Activated T-helper 17 cell treated with anti-CD3 and anti-CD28 coated beads, Interleukin-2, amount 50 U/mL, for 72 hours (primary cell): ENCODE results near the gene GOLGA5. TPM values are rescaled to one million over a fixed set of nuclear protein-coding genes. Genes with fewer than 3 reads are reported as not detected.
"Not testable (repeated sequence)": the region's sequence is repeated elsewhere in the genome, so short reads cannot be mapped to it uniquely, and the experiment has no call there.

Experiments
- ATAC-seq: fragments of 150-1000 bp; cut with Tn5 transposase; replicated peaks from 2 replicates; pipeline ENCODE4 v1.10.0; 2021; ENCODE audit warnings: mild to moderate bottlenecking, moderate library complexity
- H3K27ac Mint-ChIP-seq: one replicate; pipeline ENCODE4 v1.8.0; 2022; ENCODE audit warnings: mixed read lengths
- H3K27me3 Mint-ChIP-seq: one replicate; pipeline ENCODE4 v1.8.0; 2022; ENCODE audit warnings: mixed read lengths
- H3K36me3 Mint-ChIP-seq: one replicate; pipeline ENCODE4 v1.8.0; 2022; ENCODE audit warnings: low read depth, mild to moderate bottlenecking, mixed read lengths
- H3K4me1 Mint-ChIP-seq: one replicate; pipeline ENCODE4 v1.8.0; 2022; ENCODE audit warnings: mixed read lengths
- H3K4me3 Mint-ChIP-seq: one replicate; pipeline ENCODE4 v1.8.0; 2022; ENCODE audit warnings: mild to moderate bottlenecking, mixed read lengths
- H3K9me3 Mint-ChIP-seq: one replicate; pipeline ENCODE4 v1.8.0; 2022; ENCODE audit warnings: mixed read lengths
- total RNA-seq, 2 donors: library from RNA; stranded (reverse); gene quantifications; one replicate each; pipeline ENCODE4 v1.2.3, GENCODE V29; 2022

GOLGA5 gene
- total RNA-seq, 2 donors from 2014 or later, result 18.8 to 19.5 TPM

DNA sequence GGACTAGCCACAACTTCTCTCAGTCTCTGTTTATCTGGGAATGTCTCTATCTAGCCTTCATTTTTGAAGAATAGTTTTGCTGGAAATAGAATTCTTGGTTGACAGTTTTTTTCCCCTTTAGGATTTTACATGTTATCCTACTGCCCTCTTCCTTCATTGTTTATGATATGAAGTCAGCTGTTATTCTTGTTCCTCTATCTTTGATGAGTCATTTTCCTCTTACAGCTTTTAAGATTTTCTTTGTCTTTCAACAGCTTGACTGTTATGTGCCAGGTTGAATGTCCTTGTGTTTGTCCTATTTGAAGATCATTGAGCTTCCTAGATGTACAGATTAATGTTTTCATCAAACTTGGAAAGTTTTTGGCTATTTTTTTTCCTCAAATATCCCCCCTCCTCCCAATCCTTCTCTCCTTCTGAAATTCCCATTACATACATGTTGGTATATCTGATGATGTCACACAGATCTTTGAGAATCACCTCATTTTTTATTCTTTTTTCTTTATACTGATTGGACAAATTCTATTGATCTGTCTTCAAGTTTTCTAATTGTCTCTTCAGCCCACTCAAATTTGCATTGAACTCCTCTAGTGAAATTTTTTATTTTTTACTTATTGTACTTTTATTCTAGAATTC is 4.5 kb upstream of the GOLGA5 start:
- H3K9me3 Mint-ChIP-seq, result peaks cover 21% of the 10 kb centered on the region
- no peak for ATAC-seq
- H3K27ac Mint-ChIP-seq, result peak overlapping the region; percentile 21
- no peak overlapping the region for H3K4me3 Mint-ChIP-seq
- peaks cover 6% of the 10 kb centered on the region for H3K4me1 Mint-ChIP-seq
- no peaks in the 10 kb centered on the region for H3K27me3 Mint-ChIP-seq
- peaks cover 7% of the 10 kb centered on the region for H3K36me3 Mint-ChIP-seq

- peaks cover 21% of the 10 kb centered on the region for H3K9me3 Mint-ChIP-seq
- H3K4me3 Mint-ChIP-seq, result peak overlapping the region; percentile 99
- no peak overlapping the region for H3K27ac Mint-ChIP-seq
- H3K4me1 Mint-ChIP-seq, result peaks cover 16% of the 10 kb centered on the region
- peaks cover 29% of the 10 kb centered on the region for H3K36me3 Mint-ChIP-seq
- H3K27me3 Mint-ChIP-seq, result no peaks in the 10 kb centered on the region
- ATAC-seq, result no peak
Measured at GRCh38 chr14:92792885-92793284, 1.2 kb upstream of the GOLGA5 start.

GRCh38 chr14:92794547-92794941 is 439 bp downstream of the GOLGA5 start:
- Mint-ChIP-seq H3K4me3 (peak overlapping the region; percentile 99), H3K9me3 (peaks cover 16% of the 10 kb centered on the region), H3K36me3 (peaks cover 41% of the 10 kb centered on the region), H3K27me3 (no peaks in the 10 kb centered on the region), H3K4me1 (peaks cover 16% of the 10 kb centered on the region), H3K27ac (peak overlapping the region; percentile 99)
- ATAC-seq, result no peak

DNA sequence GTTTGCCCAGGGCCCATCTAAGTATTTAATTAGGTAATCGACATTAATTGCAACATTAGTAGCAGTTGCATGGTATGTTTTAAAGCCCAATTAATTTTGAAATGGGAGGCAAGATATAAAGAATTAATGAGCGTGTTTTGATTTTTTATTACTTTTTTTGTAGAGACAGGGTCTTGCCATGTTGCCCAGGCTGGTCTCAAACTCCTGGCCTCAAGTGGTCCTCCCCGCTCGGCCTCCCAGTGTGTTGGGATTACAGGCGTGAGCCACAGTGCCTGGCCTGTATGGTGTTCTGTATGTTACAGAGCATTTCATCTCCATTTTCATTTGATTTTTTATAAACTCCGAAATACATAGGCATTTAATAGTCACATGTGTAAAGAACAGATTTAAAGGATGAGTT is 856 bp downstream of the GOLGA5 start:
- Mint-ChIP-seq H3K36me3 (peaks cover 46% of the 10 kb centered on the region), H3K4me1 (peaks cover 19% of the 10 kb centered on the region), H3K27me3 (no peaks in the 10 kb centered on the region), H3K9me3 (peaks cover 12% of the 10 kb centered on the region), H3K27ac (peak overlapping the region; percentile 99), H3K4me3 (peak overlapping the region; percentile 99)
- no peak for ATAC-seq

DNA sequence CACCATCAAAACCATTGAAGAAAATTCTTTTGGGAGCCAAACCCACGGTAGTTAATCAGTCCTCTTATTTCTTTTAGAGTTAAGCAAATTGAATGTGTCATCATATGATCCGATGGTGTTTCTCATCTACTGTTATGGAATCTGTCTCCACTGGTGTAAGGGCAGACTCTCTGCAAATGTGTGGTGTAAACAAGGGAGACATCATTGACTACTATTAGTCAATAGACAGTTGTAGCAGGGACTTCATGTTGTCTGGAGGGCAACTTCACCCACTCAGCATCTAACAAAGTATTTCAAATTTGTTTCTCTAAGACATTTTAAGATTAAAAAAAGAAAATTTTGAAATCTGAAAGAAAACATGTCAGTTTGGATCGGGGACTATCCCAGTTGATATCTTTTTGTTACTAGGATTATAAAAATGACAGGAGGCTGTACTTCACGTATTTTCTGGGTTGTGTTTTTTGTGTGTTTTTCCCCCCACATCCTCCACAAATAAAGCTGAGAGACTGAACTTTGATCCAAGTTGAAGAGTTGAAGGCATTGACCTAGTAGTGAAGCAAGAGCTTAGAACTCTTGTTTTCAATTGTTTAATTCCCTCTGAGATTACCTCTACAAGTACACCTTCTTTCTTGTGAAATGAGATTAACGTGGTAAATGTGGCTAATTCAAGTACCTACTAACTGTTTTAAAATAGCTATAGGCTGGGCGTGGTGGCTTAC is 4.0 kb downstream of the GOLGA5 start:
- Mint-ChIP-seq H3K4me1 (peaks cover 39% of the 10 kb centered on the region), H3K9me3 (peaks cover 3% of the 10 kb centered on the region), H3K27ac (no peak overlapping the region), H3K4me3 (no peak overlapping the region), H3K27me3 (no peaks in the 10 kb centered on the region), H3K36me3 (peaks cover 74% of the 10 kb centered on the region)
- ATAC-seq, result no peak

DNA sequence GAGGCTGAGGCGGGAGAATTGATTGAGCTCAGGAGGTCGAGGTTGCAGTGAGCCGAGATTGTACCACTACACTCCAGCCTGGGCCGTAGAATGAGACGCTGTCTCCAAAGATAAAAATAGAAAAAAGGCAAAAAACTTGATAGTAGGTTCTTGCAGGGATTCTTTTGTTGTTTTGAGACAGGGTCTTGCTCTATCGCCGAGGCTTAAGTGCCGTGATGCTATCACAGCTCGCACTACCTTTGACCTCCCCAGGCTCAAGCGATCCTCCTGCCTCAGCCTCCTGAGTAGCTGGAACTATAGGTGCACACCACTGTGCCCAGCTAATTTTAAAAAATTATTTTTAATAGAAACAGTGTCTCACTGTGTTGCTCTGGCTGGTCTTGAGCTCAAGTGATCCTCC is 4.7 kb downstream of the GOLGA5 start:
- peaks cover 34% of the 10 kb centered on the region for H3K4me1 Mint-ChIP-seq
- H3K36me3 Mint-ChIP-seq, result peaks cover 77% of the 10 kb centered on the region
- H3K27me3 Mint-ChIP-seq, result no peaks in the 10 kb centered on the region
- no peak for ATAC-seq
- H3K4me3 Mint-ChIP-seq, result no peak overlapping the region
- no peak overlapping the region for H3K27ac Mint-ChIP-seq
- peaks cover under 1% of the 10 kb centered on the region for H3K9me3 Mint-ChIP-seq

DNA sequence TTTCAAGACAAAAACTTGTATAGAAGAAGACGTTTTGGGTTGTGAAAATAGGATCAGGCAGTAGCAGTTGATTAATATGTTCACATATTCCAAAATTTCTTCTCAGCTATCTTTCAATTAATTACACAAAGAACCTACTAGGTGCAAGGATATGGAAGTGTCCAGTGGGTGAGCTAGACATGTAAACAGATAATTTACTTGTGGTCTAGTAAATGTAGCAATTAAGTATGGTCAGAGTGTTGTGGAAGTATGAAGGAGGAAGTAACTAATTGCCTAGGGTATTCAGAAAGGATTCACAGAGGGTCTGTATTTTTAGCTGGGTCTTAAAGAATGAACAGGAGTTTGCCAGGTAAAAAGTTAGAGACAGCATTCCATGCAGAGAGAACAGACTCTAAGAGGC is 5.9 kb downstream of the GOLGA5 start:
- Mint-ChIP-seq H3K27me3 (no peaks in the 10 kb centered on the region), H3K36me3 (peaks cover 82% of the 10 kb centered on the region), H3K9me3 (no peaks in the 10 kb centered on the region), H3K27ac (peak overlapping the region; percentile 44), H3K4me1 (peaks cover 33% of the 10 kb centered on the region), H3K4me3 (peak overlapping the region; percentile 58)
- ATAC-seq, result no peak

- peaks cover 87% of the 10 kb centered on the region for H3K36me3 Mint-ChIP-seq
- peak overlapping the region; percentile 44 for H3K27ac Mint-ChIP-seq
- no peak for ATAC-seq
- H3K4me3 Mint-ChIP-seq, result peak overlapping the region; percentile 58
- no peaks in the 10 kb centered on the region for H3K27me3 Mint-ChIP-seq
- peaks cover 31% of the 10 kb centered on the region for H3K4me1 Mint-ChIP-seq
- H3K9me3 Mint-ChIP-seq, result no peaks in the 10 kb centered on the region
Measured at GRCh38 chr14:92800525-92800924, 6.4 kb downstream of the GOLGA5 start.

- no peak for ATAC-seq
- H3K4me1 Mint-ChIP-seq, result peaks cover 34% of the 10 kb centered on the region
Measured at GRCh38 chr14:92801917-92802316, 7.8 kb downstream of the GOLGA5 start.

GRCh38 chr14:92802678-92803077 is 8.6 kb downstream of the GOLGA5 start:
- Mint-ChIP-seq H3K4me1 (peaks cover 34% of the 10 kb centered on the region), H3K9me3 (no peaks in the 10 kb centered on the region), H3K27ac (no peak overlapping the region), H3K36me3 (peaks cover 72% of the 10 kb centered on the region), H3K27me3 (no peaks in the 10 kb centered on the region), H3K4me3 (peak overlapping the region; percentile 58)
- no peak for ATAC-seq

More at GRCh38 chr14:92801917-92802316, 7.8 kb downstream of the GOLGA5 start:
- H3K27me3 Mint-ChIP-seq, result no peaks in the 10 kb centered on the region
- H3K4me3 Mint-ChIP-seq, result peak overlapping the region; percentile 58
- peak overlapping the region; percentile 16 for H3K27ac Mint-ChIP-seq
- peaks cover 78% of the 10 kb centered on the region for H3K36me3 Mint-ChIP-seq
- no peaks in the 10 kb centered on the region for H3K9me3 Mint-ChIP-seq

DNA sequence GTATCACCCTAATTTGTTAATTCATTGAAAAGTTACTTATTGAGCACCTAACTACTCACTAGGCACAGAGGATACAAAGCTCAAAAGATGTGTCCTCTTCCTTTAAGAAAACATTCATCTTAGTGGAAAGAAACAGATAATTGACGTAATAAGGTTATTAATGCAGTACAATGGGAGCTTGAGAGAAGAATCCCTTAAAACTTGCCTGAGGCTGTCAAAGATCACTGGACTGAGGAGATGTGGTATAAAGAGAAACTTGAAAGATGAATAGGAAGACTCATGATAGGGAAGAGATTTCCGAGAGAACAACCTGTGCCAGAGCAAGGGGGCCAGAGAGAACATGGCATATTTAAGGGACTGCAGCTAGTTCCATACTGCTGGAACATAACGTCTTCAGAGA is 19.1 kb downstream of the GOLGA5 start:
- Mint-ChIP-seq H3K27ac (no peak overlapping the region), H3K4me1 (no peaks in the 10 kb centered on the region), H3K27me3 (no peaks in the 10 kb centered on the region), H3K9me3 (no peaks in the 10 kb centered on the region), H3K4me3 (no peak overlapping the region), H3K36me3 (no peaks in the 10 kb centered on the region)
- no peak for ATAC-seq

DNA sequence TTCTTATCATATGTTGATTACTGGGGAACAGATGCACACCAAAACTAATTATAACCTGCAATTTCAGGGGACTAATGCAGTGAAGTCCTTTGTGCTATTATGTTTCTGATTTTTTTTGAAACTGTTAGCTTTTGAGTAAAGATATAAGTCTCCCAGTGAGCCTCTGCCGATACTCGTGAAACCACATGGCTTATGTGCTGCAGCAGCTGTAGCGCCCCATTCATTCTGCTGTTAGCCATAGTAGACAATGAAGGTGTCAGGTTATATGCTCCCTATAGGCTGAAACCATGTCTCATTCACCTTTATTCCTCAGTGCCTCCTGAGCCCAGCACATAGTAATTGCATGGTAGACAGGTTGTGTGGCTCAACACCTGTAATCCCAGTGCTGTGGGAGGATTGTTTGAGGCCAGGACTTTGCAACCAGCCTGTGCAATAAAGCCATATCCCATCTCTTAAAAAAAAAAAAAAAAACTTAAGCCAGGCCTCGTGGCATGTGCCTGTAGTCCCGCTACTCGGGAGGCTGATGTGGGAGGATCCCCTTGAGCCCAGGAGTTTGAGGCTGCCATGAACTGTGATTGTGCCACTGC is 25.0 kb downstream of the GOLGA5 start:
- H3K4me3 Mint-ChIP-seq, result no peak overlapping the region
- no peaks in the 10 kb centered on the region for H3K9me3 Mint-ChIP-seq
- no peak for ATAC-seq
- peaks cover 28% of the 10 kb centered on the region for H3K36me3 Mint-ChIP-seq
- no peaks in the 10 kb centered on the region for H3K27me3 Mint-ChIP-seq
- H3K4me1 Mint-ChIP-seq, result no peaks in the 10 kb centered on the region
- H3K27ac Mint-ChIP-seq, result no peak overlapping the region

DNA sequence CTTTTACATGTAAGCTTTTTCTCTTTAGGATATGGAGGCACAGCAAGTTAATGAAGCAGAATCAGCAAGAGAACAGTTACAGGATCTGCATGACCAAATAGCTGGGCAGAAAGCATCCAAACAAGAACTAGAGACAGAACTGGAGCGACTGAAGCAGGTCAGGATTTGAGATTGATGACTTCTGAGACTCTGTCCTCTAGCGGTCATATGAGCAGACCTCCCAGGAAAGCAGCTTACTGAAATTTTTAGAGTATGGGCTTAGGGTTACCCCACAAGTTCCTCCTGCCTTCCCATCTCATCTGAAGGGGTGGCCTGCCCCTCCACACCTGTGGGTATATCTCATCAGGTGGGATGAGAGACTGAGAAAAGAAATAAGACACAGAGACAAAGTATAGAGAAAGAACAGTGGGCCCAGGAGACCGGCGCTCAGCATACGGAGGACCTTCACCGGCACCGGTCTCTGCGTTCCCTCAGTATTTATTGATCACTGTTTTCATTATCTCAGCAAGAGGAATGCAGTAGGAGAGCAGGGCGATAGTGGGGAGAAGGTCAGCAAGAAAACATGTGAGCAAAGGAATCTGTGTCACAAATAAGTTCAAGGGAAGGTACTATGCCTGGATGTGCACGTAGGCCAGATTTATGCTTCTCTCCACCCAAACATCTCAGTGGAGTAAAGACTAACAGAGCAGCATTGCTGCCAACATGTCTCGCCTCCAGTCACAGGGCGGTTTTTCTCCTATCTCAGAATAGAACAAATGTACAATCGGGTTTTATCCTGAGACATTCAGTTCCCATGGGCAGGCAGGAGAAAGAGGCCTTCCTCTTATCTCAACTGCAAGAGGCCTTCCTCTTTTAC is 25.8 kb downstream of the GOLGA5 start:
- peaks cover 36% of the 10 kb centered on the region for H3K36me3 Mint-ChIP-seq
- ATAC-seq, H3K4me3 Mint-ChIP-seq, H3K4me1 Mint-ChIP-seq, H3K9me3 Mint-ChIP-seq, H3K27me3 Mint-ChIP-seq, H3K27ac Mint-ChIP-seq: not testable (repeated sequence)

DNA sequence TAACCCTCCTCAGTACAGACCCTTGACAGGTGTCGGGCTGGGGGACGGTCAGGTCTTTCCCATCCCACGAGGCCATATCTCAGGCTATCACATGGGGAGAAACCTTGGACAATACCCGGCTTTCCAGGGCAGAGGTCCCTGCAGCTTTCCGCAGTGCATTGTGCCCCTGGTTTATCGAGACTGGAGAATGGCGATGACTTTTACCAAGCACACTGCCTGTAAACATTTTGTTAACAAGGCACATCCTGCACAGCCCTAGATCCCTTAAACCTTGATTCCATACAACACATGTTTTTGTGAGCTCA is 26.4 kb downstream of the GOLGA5 start:
- ATAC-seq, H3K27me3 Mint-ChIP-seq, H3K27ac Mint-ChIP-seq, H3K4me1 Mint-ChIP-seq, H3K9me3 Mint-ChIP-seq, H3K4me3 Mint-ChIP-seq: not testable (repeated sequence)
- H3K36me3 Mint-ChIP-seq, result peaks cover 42% of the 10 kb centered on the region
